Liver (tissue), 3 donors: Measurements from ENCODE around the gene BTK.

Source experiments
- EGR1 ChIP-seq, 2 donors: IDR thresholded peaks; 2 replicates each; pipeline ENCODE4 v1.6.1; 2016 to 2018; ENCODE audit warnings: antibody characterized with exemption in 2 of 2, low read depth in 2 of 2
- GABPA ChIP-seq, 2 donors: IDR thresholded peaks in 1 of 2; conservative IDR thresholded peaks in 1 of 2; 2 replicates each; pipeline ENCODE4 v1.6.1; 2016; ENCODE audit warnings: antibody characterized with exemption in 2 of 2, mild to moderate bottlenecking in 1 of 2, moderate library complexity in 1 of 2
- NR2F2 ChIP-seq: IDR thresholded peaks from 2 replicates; pipeline ENCODE4 v1.6.1; 2016; ENCODE audit warnings: antibody characterized with exemption
- RAD21 ChIP-seq, 2 donors: IDR thresholded peaks; 2 replicates each; pipeline ENCODE4 v1.6.1; 2016; ENCODE audit warnings: antibody characterized with exemption in 2 of 2, mild to moderate bottlenecking in 2 of 2
- YY1 ChIP-seq: IDR thresholded peaks from 2 replicates; pipeline ENCODE4 v1.6.1; 2016; ENCODE audit warnings: antibody characterized with exemption, mild to moderate bottlenecking
- TF ChIP-seq, protein P1 (sequence below): fragments of 150-350 bp; IDR thresholded peaks from 2 replicates; pipeline ENCODE4 v1.5.1; 2017; ENCODE audit warnings: improper control_type of control experiment, low read depth, low read length; ENCODE audit not compliant: missing input control
- TF ChIP-seq, protein P2 (sequence below): IDR thresholded peaks from 2 replicates; pipeline ENCODE4 v1.6.1; 2016; ENCODE audit warnings: antibody characterized with exemption
- TF ChIP-seq, protein P3 (sequence below): IDR thresholded peaks from 2 replicates; pipeline ENCODE4 v1.6.1; 2016; ENCODE audit warnings: antibody characterized with exemption, mild to moderate bottlenecking
- donor health status: healthy.
- donor health status: healthy.

GRCh38 chrX:101386542-101386885 is 523 bp upstream of the BTK start:
- TF ChIP-seq, protein P1, sequence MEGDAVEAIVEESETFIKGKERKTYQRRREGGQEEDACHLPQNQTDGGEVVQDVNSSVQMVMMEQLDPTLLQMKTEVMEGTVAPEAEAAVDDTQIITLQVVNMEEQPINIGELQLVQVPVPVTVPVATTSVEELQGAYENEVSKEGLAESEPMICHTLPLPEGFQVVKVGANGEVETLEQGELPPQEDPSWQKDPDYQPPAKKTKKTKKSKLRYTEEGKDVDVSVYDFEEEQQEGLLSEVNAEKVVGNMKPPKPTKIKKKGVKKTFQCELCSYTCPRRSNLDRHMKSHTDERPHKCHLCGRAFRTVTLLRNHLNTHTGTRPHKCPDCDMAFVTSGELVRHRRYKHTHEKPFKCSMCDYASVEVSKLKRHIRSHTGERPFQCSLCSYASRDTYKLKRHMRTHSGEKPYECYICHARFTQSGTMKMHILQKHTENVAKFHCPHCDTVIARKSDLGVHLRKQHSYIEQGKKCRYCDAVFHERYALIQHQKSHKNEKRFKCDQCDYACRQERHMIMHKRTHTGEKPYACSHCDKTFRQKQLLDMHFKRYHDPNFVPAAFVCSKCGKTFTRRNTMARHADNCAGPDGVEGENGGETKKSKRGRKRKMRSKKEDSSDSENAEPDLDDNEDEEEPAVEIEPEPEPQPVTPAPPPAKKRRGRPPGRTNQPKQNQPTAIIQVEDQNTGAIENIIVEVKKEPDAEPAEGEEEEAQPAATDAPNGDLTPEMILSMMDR: no peak
- TF ChIP-seq, protein P2, sequence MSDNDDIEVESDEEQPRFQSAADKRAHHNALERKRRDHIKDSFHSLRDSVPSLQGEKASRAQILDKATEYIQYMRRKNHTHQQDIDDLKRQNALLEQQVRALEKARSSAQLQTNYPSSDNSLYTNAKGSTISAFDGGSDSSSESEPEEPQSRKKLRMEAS: no peak
- TF ChIP-seq GABPA (IDR thresholded peaks at IDR 0.05 in 1 of 2, conservative IDR thresholded peaks at IDR 0.05 in 1 of 2) (no peak), RAD21 (IDR thresholded peaks at IDR 0.05) (no peak), EGR1 (IDR thresholded peaks at IDR 0.05; ENCODE audit: low read depth in 2 of 2) (no peak), NR2F2 (no peak), YY1 (no peak)
- TF ChIP-seq, protein P3, sequence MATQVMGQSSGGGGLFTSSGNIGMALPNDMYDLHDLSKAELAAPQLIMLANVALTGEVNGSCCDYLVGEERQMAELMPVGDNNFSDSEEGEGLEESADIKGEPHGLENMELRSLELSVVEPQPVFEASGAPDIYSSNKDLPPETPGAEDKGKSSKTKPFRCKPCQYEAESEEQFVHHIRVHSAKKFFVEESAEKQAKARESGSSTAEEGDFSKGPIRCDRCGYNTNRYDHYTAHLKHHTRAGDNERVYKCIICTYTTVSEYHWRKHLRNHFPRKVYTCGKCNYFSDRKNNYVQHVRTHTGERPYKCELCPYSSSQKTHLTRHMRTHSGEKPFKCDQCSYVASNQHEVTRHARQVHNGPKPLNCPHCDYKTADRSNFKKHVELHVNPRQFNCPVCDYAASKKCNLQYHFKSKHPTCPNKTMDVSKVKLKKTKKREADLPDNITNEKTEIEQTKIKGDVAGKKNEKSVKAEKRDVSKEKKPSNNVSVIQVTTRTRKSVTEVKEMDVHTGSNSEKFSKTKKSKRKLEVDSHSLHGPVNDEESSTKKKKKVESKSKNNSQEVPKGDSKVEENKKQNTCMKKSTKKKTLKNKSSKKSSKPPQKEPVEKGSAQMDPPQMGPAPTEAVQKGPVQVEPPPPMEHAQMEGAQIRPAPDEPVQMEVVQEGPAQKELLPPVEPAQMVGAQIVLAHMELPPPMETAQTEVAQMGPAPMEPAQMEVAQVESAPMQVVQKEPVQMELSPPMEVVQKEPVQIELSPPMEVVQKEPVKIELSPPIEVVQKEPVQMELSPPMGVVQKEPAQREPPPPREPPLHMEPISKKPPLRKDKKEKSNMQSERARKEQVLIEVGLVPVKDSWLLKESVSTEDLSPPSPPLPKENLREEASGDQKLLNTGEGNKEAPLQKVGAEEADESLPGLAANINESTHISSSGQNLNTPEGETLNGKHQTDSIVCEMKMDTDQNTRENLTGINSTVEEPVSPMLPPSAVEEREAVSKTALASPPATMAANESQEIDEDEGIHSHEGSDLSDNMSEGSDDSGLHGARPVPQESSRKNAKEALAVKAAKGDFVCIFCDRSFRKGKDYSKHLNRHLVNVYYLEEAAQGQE: no peak
